Fibroblast of skin of scalp (primary cell): ENCODE results near the gene INSR.
"Not testable (repeated sequence)": the region's sequence is repeated elsewhere in the genome, so short reads cannot be mapped to it uniquely, and the experiment has no call there.

Experiments used
- DNase-seq: peaks from one replicate; pipeline ENCODE4 v3.0.0-alpha.2; 2013

Gene INSR

DNA sequence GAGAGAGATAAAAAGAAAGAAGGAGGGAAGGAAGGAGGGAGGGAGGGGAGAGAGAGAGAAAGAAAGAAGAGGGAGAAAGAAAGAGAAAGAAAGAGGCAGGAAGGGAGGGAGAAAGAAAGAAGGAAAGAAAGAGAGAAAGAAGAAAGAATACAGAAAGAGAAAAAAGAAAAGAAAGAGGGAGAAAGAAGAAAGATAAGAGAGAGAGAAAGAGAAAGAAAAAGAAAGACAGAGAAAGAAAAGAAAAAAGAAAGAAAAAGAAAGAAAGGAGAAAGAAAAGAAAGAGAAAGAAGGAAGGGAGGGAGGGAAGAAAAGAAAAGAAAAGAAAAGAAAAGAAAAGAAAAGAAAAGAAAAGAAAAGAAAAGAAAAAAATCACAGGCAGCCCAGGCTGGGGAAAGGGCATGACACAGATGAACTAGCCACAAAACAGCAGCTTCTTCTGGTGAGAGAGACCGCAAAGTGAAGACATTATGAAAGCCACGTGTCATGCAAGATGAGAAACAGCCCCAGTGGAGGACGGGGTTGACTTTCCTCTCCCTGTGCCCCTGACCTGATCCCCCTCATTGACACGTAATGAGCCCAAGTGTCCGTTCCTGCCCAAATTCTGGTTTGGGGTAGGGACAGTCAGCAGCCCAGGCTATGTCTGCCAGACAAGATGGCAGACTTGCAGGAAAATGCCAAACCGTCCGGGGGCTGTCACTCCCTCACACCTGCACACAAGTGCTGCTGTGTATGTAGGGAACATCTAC, 102.1 kb downstream of the INSR start:
- DNase-seq: peak; percentile 45

DNA sequence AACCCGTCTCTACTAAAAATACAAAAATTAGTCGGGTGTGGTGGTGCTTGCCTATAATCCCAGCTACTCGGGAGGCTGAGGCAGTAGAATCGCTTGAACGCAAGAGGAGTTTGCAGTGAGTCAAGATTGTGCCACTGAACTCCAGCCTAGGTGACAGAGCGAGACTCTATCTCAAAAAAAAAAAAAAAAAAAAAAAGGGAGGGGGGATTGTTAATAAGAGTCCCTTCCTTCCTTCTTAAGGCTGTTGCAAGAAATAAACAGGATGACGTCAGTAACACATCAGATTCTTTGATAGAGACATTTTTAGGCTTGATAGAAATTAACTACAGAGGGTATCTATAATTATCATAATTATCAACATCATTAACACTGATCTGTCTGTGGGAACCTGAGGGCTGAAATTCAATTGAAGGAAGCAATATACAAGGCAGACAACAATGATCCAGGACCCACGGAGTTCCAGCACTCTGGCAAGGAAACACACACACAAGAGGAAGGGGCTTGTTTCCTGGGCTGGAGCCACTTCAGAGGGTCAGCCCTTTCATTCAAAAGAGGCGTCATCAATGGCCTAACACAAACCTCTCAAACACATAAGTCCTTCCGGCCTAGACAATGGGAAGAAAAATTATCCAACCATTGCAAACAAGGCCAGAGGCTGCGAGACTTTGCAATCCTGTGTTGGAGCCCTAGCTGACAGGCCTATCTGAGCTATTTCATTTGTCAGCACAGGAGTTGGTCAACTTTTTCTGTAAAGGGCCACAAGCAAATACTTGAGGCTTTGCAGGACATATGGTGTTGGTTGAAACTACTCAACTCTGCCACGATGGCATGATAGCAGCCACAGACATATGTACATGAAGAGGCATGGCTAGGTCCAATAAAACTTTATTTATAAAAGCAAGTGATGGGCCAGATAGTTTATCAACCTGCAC, 105.2 kb downstream of the INSR start:
- no peak for DNase-seq

DNA sequence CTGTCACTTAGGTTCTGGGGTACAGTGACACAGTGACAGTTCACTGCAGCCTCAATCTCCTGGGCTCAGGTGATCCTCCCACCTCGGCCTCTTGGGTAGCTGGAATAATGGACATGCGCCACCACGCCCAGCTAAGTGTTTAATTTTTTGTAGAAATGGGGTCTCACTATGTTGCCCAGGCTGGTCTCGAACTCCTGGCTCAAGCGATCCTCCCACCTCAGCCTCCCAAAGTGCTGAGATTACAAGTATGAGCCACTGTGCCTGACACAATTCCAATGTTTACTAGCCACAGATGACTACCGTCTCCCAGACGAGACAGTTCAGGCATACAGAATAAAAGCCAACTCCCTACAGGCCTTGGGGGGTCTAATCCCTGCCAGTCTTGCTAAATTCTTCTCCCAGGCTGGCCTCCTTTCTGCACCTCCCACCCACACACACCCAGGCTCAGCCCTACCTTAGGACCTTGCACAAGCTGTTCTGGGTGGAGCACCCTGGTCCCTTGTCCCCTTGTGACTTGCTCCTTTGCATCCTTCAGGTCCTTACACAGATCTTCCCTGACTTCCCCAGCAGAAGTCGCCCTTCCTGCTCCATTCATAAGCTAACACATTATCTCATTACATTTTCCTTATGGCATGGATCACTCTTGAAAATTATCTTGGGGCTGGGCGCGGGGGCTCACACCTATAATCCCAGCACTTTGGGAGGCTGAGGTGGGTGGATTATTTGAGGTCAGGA, 106.4 kb downstream of the INSR start:
- DNase-seq: no peak

DNA sequence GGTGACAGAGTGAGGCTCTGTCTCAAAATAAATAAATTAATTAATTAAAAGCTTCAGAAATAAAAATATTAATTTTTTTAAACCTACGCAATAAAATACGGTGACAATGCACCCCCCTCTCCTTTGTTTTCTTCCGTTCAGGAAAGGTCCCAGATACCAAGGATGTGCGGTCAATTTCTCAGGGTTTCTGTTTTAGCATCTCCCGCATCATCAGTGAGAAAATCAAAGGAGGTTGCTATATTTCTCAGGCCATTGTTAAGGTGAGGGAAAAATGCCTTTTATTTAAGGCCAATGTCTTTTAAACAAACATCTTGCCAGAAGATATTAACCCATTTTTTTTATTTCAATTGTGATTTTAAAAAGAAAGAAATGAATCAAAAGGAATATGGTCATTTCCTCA, 111.7 kb downstream of the INSR start:
- no peak for DNase-seq

DNA sequence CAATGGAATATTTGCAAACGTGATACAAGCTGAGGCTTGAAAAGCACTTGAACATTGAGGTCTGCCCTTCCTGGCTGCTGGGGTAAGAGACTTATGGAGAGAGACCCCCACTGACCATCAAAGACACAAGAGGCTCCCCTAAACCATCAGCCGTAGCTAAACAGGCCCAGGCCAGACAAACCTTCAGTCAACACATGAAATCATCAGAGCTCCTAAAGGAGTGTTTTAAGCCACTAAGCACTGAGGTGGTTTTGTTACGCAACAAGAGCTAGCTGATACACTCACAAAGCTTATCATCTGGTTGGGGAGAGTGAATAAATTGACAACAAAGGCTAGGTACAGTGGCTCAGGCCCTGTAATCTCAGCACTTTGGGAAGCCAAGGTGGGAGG, 114.3 kb downstream of the INSR start:
- DNase-seq: no peak

DNA sequence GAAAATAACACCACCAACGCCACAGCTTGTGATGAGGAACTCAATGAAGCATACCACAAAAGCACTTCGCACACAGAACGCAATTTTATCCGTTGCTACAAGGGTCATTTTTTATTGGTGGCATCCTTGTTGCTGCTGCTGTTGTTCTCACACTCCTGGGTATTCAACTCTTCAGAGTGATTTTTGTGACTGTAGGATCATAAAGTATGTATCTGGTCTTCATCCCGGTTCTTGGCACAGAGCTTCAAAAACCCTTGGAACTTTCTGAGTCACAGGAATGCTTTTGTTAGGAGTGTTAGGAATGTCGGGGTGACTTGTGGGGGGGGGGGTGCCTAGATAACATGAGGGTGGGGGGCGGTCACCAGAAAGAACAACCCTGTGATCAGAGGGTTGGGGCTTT, 116.3 kb downstream of the INSR start:
- peak; percentile 44 for DNase-seq

DNA sequence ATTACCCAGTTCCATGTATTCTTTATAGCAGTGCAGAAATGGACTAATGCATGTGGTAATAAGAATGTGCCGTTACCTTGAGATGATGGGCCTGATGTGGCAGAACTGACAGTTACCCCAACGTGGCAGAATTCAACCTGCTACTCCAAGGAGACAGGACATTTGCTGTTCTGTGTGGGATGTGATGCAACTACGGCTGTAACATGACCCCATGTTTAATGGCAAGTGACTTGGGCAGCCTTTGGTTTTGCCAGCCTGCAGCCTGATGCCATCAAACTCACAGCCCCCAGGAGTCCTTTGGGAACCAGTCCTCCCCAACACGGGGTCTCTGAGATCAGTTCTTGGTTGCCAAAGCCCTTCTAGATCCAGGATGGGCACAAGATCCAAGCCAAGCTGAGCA, 117.4 kb downstream of the INSR start:
- DNase-seq: no peak

DNA sequence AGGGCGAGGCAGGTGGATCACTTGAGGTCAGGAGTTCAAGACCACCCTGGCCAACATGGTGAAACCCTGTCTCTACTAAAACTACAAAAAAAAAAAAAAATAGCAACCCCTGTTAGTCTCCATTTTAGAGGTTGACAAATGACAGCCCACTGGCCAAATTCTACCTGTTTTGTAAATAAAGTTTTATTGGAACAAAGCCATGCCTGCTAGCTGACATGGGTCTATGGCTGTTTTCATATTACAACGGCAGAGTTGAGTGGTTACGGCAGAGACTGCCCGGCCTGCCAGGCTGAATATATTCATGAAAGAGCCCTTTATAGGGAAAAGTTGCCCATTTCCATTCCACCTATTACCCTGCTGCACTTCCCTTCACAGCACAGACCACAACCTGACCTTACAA, 121.4 kb downstream of the INSR start:
- DNase-seq: no peak

DNA sequence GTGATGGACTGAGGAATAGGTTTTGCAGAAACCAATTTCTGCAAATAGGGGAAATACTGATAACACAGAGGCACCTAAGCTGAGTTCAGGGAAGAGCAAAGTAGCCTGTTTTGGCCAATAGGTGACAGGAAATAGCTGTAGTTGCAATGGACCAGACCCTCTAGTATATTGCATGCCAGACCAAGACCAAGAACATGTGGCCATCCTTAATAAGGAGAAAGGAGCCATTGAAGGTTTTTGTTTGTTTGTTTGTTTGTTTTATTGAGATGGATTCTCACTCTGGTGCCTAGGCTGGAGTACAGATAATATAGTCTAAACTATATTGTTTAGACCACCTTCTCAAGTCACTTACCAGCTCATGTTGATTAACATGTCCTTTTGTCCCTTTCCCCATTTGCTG, 123.2 kb downstream of the INSR start:
- no peak for DNase-seq

DNA sequence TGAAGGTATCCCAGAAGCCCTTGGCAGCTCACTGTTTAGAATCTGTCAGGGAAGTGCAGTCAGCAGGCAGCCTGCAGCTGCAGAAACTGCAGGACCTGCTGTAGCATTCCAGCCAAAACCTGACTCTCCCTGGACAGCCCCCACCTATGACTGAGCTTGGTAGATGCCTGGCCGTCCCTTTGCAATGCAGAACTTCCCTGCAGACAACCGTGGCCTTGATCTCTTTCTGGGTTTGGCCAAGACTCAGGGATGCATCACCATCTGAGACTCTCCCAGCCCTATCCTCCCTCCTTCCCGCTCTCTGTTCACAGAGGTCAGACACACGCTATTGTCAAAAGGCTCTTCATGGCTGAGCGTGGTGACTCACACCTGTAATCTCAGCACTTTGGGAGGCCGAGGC, 125.3 kb downstream of the INSR start:
- no peak for DNase-seq

DNA sequence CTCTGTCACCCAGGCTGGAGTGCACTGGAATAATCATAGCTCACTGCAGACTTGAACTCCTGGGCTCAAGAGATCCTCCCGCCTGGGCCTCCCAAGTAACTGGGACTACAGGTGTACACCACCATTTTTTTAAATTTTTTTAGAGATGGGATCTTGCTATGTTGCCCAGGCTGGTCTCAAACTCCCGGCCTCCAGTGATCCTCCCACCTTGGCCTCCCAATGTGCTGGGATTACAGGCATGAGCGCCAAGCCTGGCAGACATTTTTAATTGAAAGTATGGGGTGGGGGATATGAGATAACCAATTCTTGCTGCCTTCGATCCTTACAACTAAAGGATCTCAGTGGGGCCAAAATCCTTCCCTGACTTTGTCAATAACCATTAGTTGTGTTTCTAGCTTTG, 132.9 kb downstream of the INSR start:
- DNase-seq: no peak

DNA sequence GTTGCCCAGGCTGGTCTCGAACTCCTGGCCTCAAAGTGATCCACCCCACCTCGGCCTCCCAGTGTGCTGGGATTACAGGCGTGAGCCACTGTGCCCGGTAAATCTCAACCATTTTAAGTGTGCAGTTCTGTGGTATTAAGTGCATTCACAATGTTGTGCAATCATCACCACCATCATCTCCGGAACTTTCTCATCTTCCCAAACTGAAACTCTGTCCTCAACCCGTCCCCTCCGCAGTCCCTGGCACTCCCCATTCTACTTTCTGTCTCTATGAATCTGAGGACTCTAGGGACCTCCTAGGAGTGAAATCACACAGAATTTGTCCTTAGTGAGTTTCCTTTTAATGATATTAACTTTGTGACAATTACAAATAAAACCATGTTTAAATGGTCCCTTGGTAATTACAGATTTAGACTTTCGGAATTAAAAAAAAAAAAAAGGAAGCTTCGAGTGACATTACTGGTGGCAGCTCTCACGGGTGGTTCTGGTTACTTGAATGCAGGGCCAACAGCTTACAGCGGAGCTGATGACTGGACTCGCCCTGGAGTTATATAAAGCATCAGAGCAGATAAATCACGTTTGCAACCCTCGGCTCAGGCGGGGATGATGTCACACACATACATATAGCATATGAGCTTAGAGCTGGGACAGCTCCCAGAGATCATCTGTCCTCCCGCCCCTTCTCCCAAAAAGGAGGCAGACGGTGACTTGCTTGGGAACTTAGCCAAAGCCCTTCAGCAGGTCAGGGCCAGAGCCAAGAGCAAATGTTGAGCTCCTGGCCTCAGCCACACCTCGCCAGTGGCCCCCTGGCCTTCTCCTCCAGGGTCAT, 134.9 kb downstream of the INSR start:
- peak; percentile 78 for DNase-seq

DNA sequence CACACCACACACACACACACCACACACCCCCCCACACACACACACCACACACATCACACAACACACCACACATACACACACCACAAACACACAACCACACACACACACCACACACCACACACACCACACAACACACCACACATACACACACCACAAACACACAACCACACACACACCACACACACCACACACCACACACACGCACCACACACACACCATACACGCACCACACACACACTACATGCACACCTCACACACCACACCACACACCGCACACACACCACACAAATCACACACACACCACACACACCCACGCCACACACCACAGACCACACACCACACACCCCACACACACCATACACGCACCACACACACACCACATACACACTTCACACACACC, 141.2 kb downstream of the INSR start:
- no peak for DNase-seq

DNA sequence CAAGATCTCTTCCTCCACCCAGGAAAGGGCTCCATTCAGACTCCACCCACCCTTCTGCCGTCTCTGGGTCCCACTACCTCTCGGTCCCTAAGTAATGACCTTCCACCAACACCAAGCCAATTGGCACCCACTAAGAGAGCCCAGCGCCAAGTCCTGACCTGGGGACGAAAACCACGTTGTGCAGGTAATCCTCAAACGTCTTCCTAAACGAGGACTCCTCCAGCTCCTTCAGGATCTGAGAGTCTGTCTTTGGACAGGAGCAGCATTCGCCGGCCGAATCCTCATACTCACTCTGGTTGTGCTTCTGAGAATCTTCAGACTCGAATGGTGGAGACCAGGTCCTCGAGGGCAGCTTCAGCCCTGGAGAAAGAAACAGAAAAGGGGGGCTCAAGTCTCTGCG, 141.6 kb downstream of the INSR start:
- no peak for DNase-seq

DNA sequence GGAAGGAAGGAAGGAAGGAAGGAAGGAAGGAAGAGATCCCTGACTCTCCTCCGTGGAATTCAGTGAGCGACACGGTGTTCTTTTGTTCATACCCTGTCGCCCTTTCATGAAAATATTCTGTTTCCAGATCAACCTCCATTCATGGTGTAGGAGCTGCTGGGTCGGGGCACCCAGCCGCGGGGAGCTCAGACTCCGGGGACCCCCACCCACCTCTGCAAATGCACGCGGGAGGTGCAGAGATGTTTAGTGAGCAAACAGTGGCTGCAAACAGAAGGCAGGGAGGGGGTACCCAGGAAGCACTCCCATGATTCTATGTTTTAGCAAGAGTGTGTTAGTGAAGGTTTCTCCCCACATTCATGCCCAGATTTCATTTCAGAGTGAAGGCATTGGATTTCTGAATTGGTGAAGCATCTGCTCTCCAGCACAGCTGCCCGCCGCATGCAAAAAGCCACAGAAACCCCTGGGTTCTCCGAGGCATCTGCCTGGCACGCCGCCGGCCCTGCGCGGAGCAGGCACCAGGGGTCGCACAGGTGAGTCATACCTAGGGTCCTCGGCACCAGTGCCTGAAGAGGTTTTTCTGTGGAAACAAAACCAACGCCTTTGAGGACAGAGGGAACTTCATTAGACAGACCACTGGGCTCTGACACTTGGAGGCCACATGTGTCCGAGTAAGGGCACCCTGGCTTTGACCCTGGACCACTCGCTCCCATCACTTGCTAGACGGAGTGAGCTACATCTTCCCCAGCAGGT, 144.1 kb downstream of the INSR start:
- no peak for DNase-seq

DNA sequence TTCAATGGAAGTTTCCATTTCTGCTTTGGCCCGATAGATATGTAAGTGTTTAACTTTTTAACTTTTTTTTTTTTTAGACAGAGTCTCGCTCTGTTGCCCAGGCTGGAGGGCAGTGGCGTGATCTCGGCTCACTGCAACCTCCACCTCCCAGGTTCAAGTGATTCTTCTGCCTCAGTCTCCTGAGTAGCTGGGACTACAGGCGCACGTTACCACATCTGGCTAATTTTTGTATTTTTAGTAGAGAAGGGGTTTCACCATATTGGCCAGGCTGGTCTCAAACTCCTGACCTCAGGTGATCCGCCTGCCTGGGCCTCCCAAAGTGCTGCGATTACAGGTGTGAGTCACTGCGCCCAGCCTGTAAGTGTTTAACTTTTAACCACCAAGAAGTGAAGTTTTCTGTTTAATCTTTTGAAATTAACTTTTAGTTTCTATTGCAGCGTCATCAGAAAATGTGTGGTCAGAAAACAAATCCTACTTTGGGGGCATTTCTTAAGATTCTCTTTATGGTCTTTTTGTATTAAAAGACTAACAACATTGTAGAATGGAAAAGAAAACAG, 147.0 kb downstream of the INSR start:
- not testable (repeated sequence) for DNase-seq

DNA sequence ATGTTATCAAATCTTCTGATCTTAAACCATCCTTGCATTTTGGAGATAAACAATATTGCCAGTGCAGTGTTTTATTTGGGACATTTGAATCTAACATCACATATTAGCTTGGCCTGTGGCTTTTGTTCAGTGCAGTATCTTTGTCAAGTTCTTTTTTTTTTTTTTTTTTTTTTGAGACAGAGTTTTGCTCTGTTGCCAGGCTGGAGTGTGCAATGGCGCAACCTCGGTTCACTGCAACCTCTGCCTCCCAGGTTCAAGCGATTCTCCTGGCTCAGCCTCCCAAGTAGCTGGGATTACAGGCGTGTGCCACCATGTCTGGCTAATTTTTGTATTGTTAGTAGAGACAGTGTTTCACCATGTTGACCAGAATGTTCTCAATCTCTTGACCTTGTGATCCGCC, 148.1 kb downstream of the INSR start:
- not testable (repeated sequence) for DNase-seq

DNA sequence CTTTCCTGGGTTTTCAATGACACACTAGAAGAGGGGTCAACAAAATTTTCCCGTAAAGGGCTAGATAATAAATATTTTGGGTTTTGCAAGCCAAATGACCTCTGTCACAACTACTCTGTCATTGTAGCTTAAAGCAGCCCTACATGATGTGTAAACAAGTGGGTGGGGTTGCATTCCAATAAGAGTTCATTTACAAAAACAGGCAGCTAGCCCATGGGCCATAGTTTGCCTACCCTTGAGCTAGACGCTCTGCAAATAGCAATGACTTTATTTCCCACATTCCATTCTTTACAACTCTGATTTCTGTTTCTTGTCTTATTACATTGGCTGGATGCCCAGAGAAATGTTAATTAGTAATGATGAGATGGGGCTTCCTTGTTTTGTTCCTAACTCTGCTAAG, 148.7 kb downstream of the INSR start:
- no peak for DNase-seq

DNA sequence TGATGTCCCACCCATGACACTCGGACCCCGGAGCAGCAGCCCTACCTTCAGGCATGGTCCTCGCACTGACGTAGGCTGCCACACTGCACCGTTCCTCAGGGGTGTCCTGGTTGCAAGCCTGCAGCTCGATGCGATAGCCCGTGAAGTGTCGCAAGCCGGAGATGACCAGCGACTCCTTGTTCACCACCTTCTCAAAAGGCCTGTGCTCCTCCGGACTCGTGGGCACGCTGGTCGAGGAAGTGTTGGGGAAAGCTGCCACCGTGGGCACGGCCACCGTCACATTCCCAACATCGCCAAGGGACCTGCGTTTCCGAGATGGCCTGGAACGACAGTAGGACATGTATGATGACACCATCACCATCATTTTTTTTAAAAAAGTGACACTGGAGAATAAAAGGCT, 151.4 kb downstream of the INSR start:
- no peak for DNase-seq

DNA sequence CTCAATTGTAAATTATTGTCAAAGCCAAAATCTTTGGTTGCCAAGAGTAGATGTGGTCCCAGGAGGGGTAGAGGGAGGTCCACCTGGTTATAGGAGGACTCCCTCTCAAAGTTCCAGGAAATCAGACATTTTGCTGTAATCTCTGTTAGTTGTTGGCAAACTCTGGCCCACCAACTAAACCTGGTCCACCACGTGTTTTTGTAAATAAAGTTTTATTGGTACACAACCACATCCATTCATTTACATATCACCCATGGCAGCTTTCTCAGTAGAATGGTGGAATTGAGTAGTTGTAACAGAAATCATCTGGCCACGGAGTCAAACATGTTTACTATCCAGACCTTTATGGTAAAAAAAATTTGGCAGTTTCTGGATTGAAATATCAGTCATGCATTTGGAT, 154.1 kb downstream of the INSR start:
- DNase-seq: no peak

DNA sequence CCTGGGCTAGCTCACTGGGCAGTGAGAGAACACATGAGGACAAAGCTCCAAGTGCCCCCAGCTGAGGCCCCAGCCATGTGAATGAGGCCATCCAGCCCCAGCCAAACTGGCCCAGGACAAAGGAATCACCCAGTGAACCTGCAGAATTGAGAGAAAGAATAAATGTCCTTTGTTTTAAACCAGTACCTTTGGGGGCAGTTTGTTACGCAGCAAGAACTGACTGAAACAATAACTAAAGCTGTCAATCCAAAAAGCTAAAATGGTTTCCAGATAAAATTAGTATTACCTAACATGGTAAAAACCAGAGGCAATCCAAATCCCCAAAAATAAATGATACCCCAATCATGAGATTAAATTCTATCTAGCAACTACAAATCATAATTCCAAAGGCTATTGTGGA, 155.1 kb downstream of the INSR start:
- no peak for DNase-seq
